Fibroblast of lung (primary cell): Measurements from ENCODE around the gene D2HGDH. TPM values are rescaled to one million over a fixed set of nuclear protein-coding genes. Genes with fewer than 3 reads are reported as not detected.

ENCODE experiments used
- DNase-seq, 2 donors: peaks; one replicate each; pipeline versions ENCODE4 v3.0.0 to v3.0.0-alpha.2; 2010; ENCODE audit warnings: low read depth in 2 of 2
- H2AFZ ChIP-seq: 2 replicates; pipeline ENCODE4 v1.5.1; 2012; ENCODE audit warnings: low read length, control low read depth, inconsistent platforms
- H3K27ac ChIP-seq: 2 replicates; pipeline ENCODE4 v1.5.1; 2011; ENCODE audit warnings: low read length, control low read depth; ENCODE audit not compliant: insufficient read depth
- H3K27me3 ChIP-seq: 2 replicates; pipeline ENCODE4 v1.5.1; 2011; ENCODE audit warnings: mild to moderate bottlenecking, low read length; ENCODE audit not compliant: control insufficient read depth, insufficient read depth
- H3K36me3 ChIP-seq: 2 replicates; pipeline ENCODE4 v1.5.1; 2011; ENCODE audit warnings: low read length; ENCODE audit not compliant: control insufficient read depth, insufficient read depth
- H3K4me1 ChIP-seq: 2 replicates; pipeline ENCODE4 v1.5.1; 2011; ENCODE audit warnings: low read length; ENCODE audit not compliant: control insufficient read depth, insufficient read depth; ENCODE audit errors: extremely low read depth
- H3K4me2 ChIP-seq: 2 replicates; pipeline ENCODE4 v1.5.1; 2011; ENCODE audit warnings: low read length, control low read depth; ENCODE audit not compliant: insufficient read depth; ENCODE audit errors: extremely low read depth
- H3K4me3 ChIP-seq, 4 experiments: fragments of 200-600 bp in 1 of 4; sonication (generic) in 1 of 4; replicated peaks in 1 of 4; 2 replicates each; pipeline ENCODE4 v1.5.1; 2011 to 2016; ENCODE audit warnings: low read length in 4 of 4, low read depth in 3 of 4, mild to moderate bottlenecking in 3 of 4, control low read depth in 2 of 4, inconsistent platforms in 1 of 4, mixed read lengths in 1 of 4; ENCODE audit not compliant: insufficient read depth in 1 of 4; ENCODE audit errors: control extremely low read depth in 1 of 4
- H3K79me2 ChIP-seq: 2 replicates; pipeline ENCODE4 v1.5.1; 2012; ENCODE audit warnings: mild to moderate bottlenecking, low read length, inconsistent platforms; ENCODE audit not compliant: control insufficient read depth, insufficient read depth
- H3K9ac ChIP-seq: 2 replicates; pipeline ENCODE4 v1.5.1; 2011; ENCODE audit warnings: mild to moderate bottlenecking, low read length, control low read depth; ENCODE audit not compliant: insufficient read depth
- H3K9me3 ChIP-seq: 2 replicates; pipeline ENCODE4 v1.5.1; 2012; ENCODE audit warnings: low read depth, low read length; ENCODE audit not compliant: control insufficient read depth, insufficient read depth
- H4K20me1 ChIP-seq: 2 replicates; pipeline ENCODE4 v1.5.1; 2011; ENCODE audit warnings: low read length; ENCODE audit not compliant: control insufficient read depth, insufficient read depth; ENCODE audit errors: extremely low read depth
- EZH2 ChIP-seq: IDR thresholded peaks from 2 replicates; pipeline ENCODE4 v1.5.1; 2012; ENCODE audit warnings: low read length, control low read depth, mild to moderate bottlenecking; ENCODE audit errors: missing control alignments
- polyA plus RNA-seq, 2 donors: library from polyadenylated mRNA; depleted of rRNA in 1 of 2; stranded (reverse) in 1 of 2; unstranded in 1 of 2; fragments of >200 nt; gene quantifications; 2 replicates each; pipeline ENCODE4 v1.2.1, GENCODE V29; 2011 to 2012; ENCODE audit warnings: missing spikeins in 1 of 2
- total RNA-seq: library from RNA; depleted of rRNA; stranded (reverse); fragments of >200 nt; gene quantifications from 2 replicates; pipeline ENCODE4 v1.2.1, GENCODE V29; 2014
- TF ChIP-seq, protein P1 (sequence below), 2 donors: IDR thresholded peaks in 1 of 2; conservative IDR thresholded peaks in 1 of 2; 1 replicate in 1 of 2; 2 replicates in 1 of 2; pipeline ENCODE4 v1.5.1; 2011 to 2012; ENCODE audit warnings: low read length in 2 of 2, control low read depth in 1 of 2, inconsistent platforms in 1 of 2, low read depth in 1 of 2, mild to moderate bottlenecking in 1 of 2

The D2HGDH gene
- total and polyA plus RNA-seq, 2 donors (not counting 1 experiment from before 2014, with no cell fraction given): 5.7 to 28.4 TPM

DNA sequence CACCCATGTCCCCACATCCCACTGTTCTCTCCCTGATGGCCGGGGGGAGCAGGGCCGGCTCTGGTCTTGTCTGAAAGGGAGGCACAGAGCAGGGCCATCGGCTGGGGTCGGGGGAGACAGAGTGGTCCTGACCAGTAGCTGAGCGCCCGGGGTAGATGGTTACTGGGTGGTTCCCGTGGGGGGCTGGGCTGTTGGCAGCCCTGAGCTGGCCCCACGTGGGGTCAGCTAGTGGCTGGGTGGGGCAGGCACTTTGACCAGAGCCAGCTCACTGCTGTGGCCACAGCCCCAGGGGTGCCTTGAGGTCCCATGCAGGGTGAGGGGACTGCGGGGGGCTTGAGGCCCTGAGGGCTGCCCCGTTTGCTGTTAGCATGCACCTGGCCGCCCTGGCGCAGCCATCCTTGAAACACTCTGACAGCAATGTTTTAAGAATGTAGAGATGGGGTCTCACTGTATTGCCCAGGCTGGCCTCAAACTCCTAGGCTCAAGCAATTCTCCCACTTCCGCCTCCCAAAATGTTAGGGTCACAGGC is 62.2 kb downstream of the D2HGDH start:
- Histone ChIP-seq H3K9ac (no peak overlapping the region), H3K79me2 (no peaks in the 10 kb centered on the region), H3K36me3 (no peaks in the 10 kb centered on the region), H3K4me1 (no peaks in the 10 kb centered on the region), H3K9me3 (no peaks in the 10 kb centered on the region), H3K4me3 (no peak overlapping the region), H2AFZ (no peak overlapping the region), H3K27ac (no peak overlapping the region), H4K20me1 (no peaks in the 10 kb centered on the region), H3K4me2 (no peak overlapping the region), H3K27me3 (no peaks in the 10 kb centered on the region)
- DNase-seq: no peak
- TF ChIP-seq, protein P1, sequence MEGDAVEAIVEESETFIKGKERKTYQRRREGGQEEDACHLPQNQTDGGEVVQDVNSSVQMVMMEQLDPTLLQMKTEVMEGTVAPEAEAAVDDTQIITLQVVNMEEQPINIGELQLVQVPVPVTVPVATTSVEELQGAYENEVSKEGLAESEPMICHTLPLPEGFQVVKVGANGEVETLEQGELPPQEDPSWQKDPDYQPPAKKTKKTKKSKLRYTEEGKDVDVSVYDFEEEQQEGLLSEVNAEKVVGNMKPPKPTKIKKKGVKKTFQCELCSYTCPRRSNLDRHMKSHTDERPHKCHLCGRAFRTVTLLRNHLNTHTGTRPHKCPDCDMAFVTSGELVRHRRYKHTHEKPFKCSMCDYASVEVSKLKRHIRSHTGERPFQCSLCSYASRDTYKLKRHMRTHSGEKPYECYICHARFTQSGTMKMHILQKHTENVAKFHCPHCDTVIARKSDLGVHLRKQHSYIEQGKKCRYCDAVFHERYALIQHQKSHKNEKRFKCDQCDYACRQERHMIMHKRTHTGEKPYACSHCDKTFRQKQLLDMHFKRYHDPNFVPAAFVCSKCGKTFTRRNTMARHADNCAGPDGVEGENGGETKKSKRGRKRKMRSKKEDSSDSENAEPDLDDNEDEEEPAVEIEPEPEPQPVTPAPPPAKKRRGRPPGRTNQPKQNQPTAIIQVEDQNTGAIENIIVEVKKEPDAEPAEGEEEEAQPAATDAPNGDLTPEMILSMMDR (conservative IDR thresholded peaks at IDR 0.05 in 1 of 2, IDR thresholded peaks at IDR 0.05 in 1 of 2; ENCODE audit: low read depth in 1 of 2, low read length in 2 of 2): no peak
- TF ChIP-seq EZH2: no peak

DNA sequence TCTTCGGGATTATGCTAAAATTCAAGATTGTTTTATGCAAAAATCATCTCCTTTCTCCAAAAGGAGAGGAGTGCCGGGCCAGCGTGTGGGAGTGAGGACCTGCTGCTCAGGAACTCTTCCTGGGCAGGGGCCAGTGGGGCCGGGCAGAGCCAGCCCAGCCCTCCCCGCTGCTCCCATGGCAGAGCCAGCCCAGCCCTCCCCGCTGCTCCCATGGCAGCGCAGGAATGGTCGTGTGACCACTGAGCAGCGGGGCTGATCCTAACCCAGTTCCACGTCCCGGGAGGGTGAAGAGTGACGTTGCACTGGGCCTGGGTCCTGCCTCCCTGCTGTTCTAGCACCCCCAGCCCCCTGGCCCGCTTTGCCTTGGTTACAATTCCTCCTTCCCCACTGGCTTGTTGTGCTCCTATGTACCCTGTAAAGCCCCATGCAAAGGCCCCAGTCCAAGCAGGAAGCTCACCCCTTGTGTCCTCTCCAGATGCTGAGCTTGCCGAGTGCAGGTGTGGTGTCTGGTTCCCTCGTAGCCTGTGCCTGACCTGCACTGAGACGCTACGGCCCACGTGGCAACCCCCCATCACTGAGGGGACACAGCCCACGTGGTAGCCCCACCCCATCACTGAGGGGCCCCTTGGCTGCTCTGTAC is 63.1 kb downstream of the D2HGDH start:
- no peak for DNase-seq
- no peak overlapping the region for H3K4me3 ChIP-seq
- no peak overlapping the region for H3K9ac ChIP-seq
- H3K27ac ChIP-seq: no peak overlapping the region
- no peaks in the 10 kb centered on the region for H3K9me3 ChIP-seq
- no peak overlapping the region for H3K4me2 ChIP-seq
- H3K36me3 ChIP-seq: no peaks in the 10 kb centered on the region
- no peaks in the 10 kb centered on the region for H3K4me1 ChIP-seq
- no peaks in the 10 kb centered on the region for H3K27me3 ChIP-seq
- no peak overlapping the region for H2AFZ ChIP-seq
- H3K79me2 ChIP-seq: no peaks in the 10 kb centered on the region
- TF ChIP-seq EZH2: no peak
- TF ChIP-seq, protein P1 (conservative IDR thresholded peaks at IDR 0.05 in 1 of 2, IDR thresholded peaks at IDR 0.05 in 1 of 2; ENCODE audit: low read depth in 1 of 2, low read length in 2 of 2): no peak
- H4K20me1 ChIP-seq: no peaks in the 10 kb centered on the region

DNA sequence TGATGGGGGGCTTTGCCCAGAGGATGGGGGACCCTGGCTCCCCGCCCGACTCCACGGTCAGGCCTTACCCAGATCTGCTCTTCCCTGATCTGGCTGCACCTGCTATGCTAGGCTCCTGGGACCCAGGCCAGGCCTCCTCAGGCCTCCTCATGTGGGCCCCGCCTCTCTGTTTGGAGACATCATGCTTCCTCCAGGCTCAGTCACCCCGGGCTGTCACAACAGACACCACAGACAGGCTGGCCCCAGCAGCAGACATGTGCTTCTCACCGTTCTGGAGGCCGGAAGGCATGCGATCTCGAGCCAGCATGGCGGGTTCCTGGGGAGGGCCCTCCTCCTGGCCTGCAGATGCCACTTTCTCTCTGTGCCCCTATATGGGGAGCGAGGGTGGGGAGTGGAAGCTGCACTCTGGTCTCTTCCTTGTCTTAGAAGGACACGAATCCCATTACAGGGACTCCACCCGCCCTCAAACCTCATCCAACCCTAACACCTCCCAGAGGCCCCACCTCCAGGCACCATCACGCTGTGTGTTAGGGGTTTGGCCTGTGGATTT is 63.7 kb downstream of the D2HGDH start:
- Histone ChIP-seq H3K4me1 (no peaks in the 10 kb centered on the region), H3K4me3 (no peak overlapping the region), H3K9me3 (no peaks in the 10 kb centered on the region), H3K36me3 (no peaks in the 10 kb centered on the region), H3K27ac (no peak overlapping the region), H3K27me3 (no peaks in the 10 kb centered on the region), H3K4me2 (no peak overlapping the region), H2AFZ (no peak overlapping the region), H3K9ac (no peak overlapping the region), H4K20me1 (no peaks in the 10 kb centered on the region), H3K79me2 (no peaks in the 10 kb centered on the region)
- no peak for TF ChIP-seq EZH2
- TF ChIP-seq, protein P1 (conservative IDR thresholded peaks at IDR 0.05 in 1 of 2, IDR thresholded peaks at IDR 0.05 in 1 of 2; ENCODE audit: low read depth in 1 of 2, low read length in 2 of 2): no peak
- no peak for DNase-seq
